GM19193 (cell line): Measurements from ENCODE around the gene NELFA.

ENCODE experiments used
- POLR2A ChIP-seq: IDR thresholded peaks from 4 replicates; pipeline ENCODE4 v1.6.1; 2011; ENCODE audit not compliant: insufficient read depth, insufficient read length; ENCODE audit errors: extremely low read depth

Gene NELFA

GRCh38 chr4:2043396-2044118, 34.8 kb upstream of the NELFA start:
- no peak for TF ChIP-seq POLR2A

- no peak for TF ChIP-seq POLR2A
Measured at GRCh38 chr4:2042947-2043395, 34.2 kb upstream of the NELFA start.

DNA sequence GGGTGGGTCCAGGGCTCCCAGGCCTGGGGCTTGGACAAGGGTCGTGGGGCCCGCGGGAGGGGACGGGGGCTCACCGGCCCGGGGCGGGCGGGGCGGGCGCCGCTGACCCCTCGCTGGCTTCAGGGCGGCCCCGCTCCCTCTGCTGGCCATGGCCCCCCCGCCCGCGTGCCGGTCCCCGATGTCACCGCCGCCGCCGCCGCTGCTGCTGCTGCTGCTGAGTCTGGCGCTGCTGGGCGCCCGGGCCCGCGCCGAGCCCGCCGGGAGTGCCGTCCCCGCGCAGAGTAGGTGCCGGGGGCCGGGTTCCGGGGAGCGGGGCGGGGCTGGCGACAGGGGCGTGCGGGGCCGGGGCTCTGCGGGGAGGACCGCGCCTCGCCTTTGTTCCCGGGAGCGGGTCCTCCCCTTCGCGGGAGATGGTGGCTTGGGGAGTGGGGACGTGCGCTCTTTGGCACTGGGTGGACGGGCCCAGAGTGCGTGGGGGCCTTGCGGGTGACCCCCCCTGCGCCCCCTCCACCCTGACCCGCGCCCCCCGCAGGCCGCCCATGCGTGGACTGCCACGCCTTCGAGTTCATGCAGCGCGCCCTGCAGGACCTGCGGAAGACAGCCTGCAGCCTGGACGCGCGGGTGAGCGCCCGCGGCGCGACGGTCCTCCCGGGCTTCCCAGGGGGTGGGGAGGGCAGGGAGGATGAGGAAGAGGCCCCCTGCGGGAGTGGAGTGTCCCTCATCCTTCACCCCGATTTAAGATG, 33.6 kb upstream of the NELFA start:
- TF ChIP-seq POLR2A: no peak

DNA sequence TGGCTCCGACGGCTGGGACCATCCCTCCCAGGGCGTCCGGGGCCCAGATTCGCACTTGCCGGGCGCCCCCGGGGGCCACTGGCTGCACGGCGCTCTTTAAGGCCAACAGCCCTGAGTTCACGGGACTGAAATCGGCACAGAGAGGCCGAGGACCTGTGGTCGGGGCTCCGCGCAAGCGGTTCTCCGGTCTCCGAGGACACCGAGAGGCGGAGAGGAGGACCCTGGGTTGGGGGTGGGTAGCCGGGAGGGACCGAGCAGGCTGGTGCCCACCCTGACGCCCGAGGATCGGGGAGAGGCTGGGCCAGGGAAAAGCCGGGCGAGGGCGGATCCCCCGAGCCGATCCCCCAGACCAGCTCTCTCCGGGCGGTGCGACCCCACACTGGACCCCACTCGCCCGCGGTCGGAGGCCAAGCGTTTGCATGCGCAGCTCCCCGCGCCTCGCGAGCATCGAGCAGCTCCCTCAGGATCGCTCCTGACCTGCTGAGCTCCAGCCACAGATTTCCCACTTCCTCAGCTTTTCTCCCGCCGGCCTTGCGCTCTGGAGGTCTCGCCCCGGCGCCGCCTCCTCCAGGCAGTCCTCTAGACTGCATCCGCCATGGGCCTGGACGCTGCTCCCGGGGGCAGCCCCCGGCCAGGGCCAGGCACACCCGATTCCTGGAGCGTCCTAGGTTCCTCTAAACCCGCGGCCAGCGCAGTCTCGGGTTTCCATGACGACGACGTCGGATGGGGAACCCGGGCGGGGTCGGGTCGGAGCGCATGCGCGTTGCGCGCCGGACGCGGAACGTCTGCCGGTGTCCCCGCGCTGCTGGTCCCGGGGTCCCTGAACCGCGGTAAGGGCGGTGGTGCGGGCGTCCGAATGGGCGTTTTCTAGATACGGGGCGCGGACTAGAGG, 32.7 kb upstream of the NELFA start:
- peak; percentile 60 for TF ChIP-seq POLR2A

- TF ChIP-seq POLR2A: no peak
Measured at GRCh38 chr4:2040391-2041238, 31.8 kb upstream of the NELFA start.

- TF ChIP-seq POLR2A: no peak
Measured at GRCh38 chr4:2036866-2037265, 28.1 kb upstream of the NELFA start.

DNA sequence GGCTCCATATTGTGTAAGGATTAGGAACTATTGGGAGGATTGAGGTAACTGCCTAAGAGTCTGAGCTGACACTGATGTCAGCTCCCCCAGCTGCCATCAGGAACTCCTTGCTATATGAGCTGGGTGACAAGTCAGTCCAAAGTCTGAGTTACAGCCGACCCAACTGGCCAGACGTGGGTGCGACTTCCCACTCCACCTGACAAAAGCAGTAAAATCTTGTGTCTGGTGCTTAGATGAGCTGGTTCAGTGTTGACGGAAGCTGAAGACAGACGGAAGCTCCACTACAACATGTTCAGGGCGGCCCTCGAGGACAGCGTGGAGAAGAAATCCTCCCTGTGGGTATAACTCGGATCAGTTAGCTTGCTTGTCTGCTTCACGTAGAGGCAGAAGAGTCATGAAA, 27.6 kb upstream of the NELFA start:
- no peak for TF ChIP-seq POLR2A

- TF ChIP-seq POLR2A: no peak
Measured at GRCh38 chr4:2025817-2026216, 17.0 kb upstream of the NELFA start.

DNA sequence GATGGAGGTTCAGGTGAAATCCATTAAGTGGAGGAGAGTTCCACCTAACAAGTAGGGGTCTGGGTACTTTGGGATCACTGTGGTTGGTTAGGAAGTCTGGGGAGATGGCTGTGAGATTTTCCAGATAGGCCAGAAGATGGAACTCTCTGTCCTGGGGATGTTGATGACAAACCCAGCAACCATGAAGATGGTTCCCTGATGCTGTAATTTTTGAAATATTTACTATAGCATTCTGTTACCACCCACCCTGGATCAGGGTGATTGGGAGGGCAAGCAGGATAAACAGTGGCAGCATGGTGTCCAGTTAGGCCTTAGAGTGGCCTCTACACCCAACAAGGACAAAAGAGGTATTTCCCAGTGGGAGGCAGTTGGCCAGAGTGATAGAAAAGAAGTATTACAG, 15.9 kb upstream of the NELFA start:
- no peak for TF ChIP-seq POLR2A

- no peak for TF ChIP-seq POLR2A
Measured at GRCh38 chr4:2015008-2015407, 6.2 kb upstream of the NELFA start.

GRCh38 chr4:2011583-2011982, 2.8 kb upstream of the NELFA start:
- no peak for TF ChIP-seq POLR2A

- TF ChIP-seq POLR2A: no peak
Measured at GRCh38 chr4:2009651-2010233, 968 bp upstream of the NELFA start.

DNA sequence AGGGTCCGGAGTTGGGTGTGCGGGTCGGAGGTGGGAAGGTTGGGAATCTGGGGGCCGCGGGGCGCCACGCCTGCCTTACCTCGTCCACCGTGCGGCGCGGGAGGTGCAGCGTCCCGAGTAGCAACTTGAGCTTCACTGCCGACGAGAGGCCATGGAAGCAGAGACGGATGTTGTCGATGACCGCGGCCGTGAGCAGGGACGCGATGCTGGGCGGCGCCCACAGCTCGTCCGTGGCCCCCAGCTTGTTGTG, 178 bp downstream of the NELFA start:
- TF ChIP-seq POLR2A: no peak
